Choroid plexus epithelial cell (primary cell): Measurements from ENCODE around the gene FBXL16.
A peak's percentile ranks its signal among the peaks of the same experiment; 100 is the strongest.

Source experiments
- DNase-seq: peaks from one replicate; pipeline ENCODE4 v3.0.0-alpha.2; 2010; ENCODE audit warnings: low read depth
- H3K4me3 ChIP-seq: 2 replicates; pipeline ENCODE4 v1.5.1; 2011; ENCODE audit warnings: low read depth, mild to moderate bottlenecking, control low read depth, low read length, moderate library complexity
- CTCF ChIP-seq: conservative IDR thresholded peaks from 2 replicates; pipeline ENCODE4 v1.5.1; 2011; ENCODE audit warnings: low read depth, mild to moderate bottlenecking, control low read depth, inconsistent platforms, low read length, moderate library complexity

Gene FBXL16

GRCh38 chr16:724188-725040 lies 18.8 kb upstream of the FBXL16 start:
- no peak for DNase-seq
- TF ChIP-seq CTCF: no peak
- H3K4me3 ChIP-seq: no peak overlapping the region

GRCh38 chr16:723695-724094 lies 18.1 kb upstream of the FBXL16 start:
- no peak overlapping the region for H3K4me3 ChIP-seq
- DNase-seq: no peak
- TF ChIP-seq CTCF: no peak

- no peak for TF ChIP-seq CTCF
- no peak overlapping the region for H3K4me3 ChIP-seq
- DNase-seq: no peak
Measured at GRCh38 chr16:722835-723633, 17.4 kb upstream of the FBXL16 start.

GRCh38 chr16:721765-722540 lies 16.4 kb upstream of the FBXL16 start:
- DNase-seq: no peak
- no peak for TF ChIP-seq CTCF
- H3K4me3 ChIP-seq: peak overlapping the region; percentile 73

- TF ChIP-seq CTCF: no peak
- peak; percentile 69 for DNase-seq
- H3K4me3 ChIP-seq: peak within 1 kb of the TSS; percentile 73
Measured at GRCh38 chr16:720990-721764, 15.6 kb upstream of the FBXL16 start, which contains the start of gene ANTKMT. ANTKMT (plus strand) TSS chr16:721146; CDS start chr16:721275, 129 bp downstream.

GRCh38 chr16:720447-720989 lies 14.9 kb upstream of the FBXL16 start:
- H3K4me3 ChIP-seq: peak overlapping the region; percentile 73
- peak; percentile 76 for DNase-seq
- peak; percentile 35 for TF ChIP-seq CTCF
